OCI-LY7 (cell line): ENCODE data around the gene DOCK1. TPM values are rescaled to one million over a fixed set of nuclear protein-coding genes. Genes with fewer than 3 reads are reported as not detected.

Experiments
- BruUV-seq: library from RNA; stranded (reverse); fragments of 400-500 nt; replicated peaks from 2 replicates; lab custom pipeline; 2021; lab: Mats Ljungman, UMichigan
- CTCF ChIA-PET: fragments of 300-600 bp; sonication (Branson Sonifier 250); formaldehyde crosslinking; loops from one replicate; lab custom pipeline; 2022; ENCODE audit warnings: antibody characterized with exemption; ENCODE audit not compliant: unreplicated experiment; lab: Charles Lee
- POLR2A ChIA-PET: fragments of 300-600 bp; sonication (Branson Sonifier 250); formaldehyde crosslinking; loops from one replicate; lab custom pipeline; 2022; ENCODE audit warnings: antibody characterized with exemption; lab: Charles Lee
- DNase-seq: peaks from one replicate; pipeline ENCODE4 v3.0.0-alpha.2; 2015; ENCODE audit warnings: low spot score
- H2AFZ ChIP-seq: fragments of 200-600 bp; sonication (generic), shearing (Covaris generic); 2 replicates; pipeline ENCODE4 v1.6.1; 2014; ENCODE audit warnings: mild to moderate bottlenecking, antibody characterized with exemption, low read length, moderate library complexity
- H3K27ac ChIP-seq: fragments of 200-600 bp; sonication (generic); 2 replicates; pipeline ENCODE4 v1.5.1; 2014; ENCODE audit warnings: mixed run types, low read depth, mild to moderate bottlenecking, moderate library complexity, low read length, inconsistent platforms; ENCODE audit not compliant: poor library complexity, severe bottlenecking
- H3K36me3 ChIP-seq: fragments of 200-600 bp; sonication (generic); 2 replicates; pipeline ENCODE4 v1.6.1; 2014; ENCODE audit warnings: mild to moderate bottlenecking, antibody characterized with exemption, low read length, moderate library complexity, mixed read lengths; ENCODE audit not compliant: insufficient read depth
- H3K4me1 ChIP-seq: fragments of 200-600 bp; sonication (generic); 2 replicates; pipeline ENCODE4 v1.5.1; 2014; ENCODE audit warnings: mild to moderate bottlenecking, low read length; ENCODE audit not compliant: insufficient read depth, poor library complexity, severe bottlenecking
- H3K4me2 ChIP-seq: fragments of 200-600 bp; sonication (generic); 2 replicates; pipeline ENCODE4 v1.6.1; 2014; ENCODE audit warnings: mild to moderate bottlenecking, low read length
- H3K4me3 ChIP-seq: fragments of 200-600 bp; sonication (generic); 2 replicates; pipeline ENCODE4 v1.5.1; 2014; ENCODE audit warnings: mild to moderate bottlenecking, low read depth, low read length; ENCODE audit not compliant: poor library complexity, severe bottlenecking
- H3K79me2 ChIP-seq: fragments of 200-600 bp; sonication (generic); 2 replicates; pipeline ENCODE4 v1.6.1; 2016; ENCODE audit warnings: low read depth, mild to moderate bottlenecking, low read length, moderate library complexity, mixed read lengths; ENCODE audit not compliant: insufficient read depth
- H3K9me2 ChIP-seq: fragments of 200-600 bp; sonication (generic); 2 replicates; pipeline ENCODE4 v1.6.1; 2016; ENCODE audit warnings: mild to moderate bottlenecking, low read length, mixed read lengths; ENCODE audit not compliant: insufficient read depth
- H3K9me3 ChIP-seq: fragments of 200-600 bp; sonication (generic); 2 replicates; pipeline ENCODE4 v1.6.1; 2014; ENCODE audit warnings: mild to moderate bottlenecking, mixed run types, low read length, mixed read lengths
- H4K20me1 ChIP-seq: fragments of 200-600 bp; sonication (generic); 2 replicates; pipeline ENCODE4 v1.6.1; 2014; ENCODE audit warnings: mild to moderate bottlenecking, antibody characterized with exemption, low read length, moderate library complexity, mixed read lengths; ENCODE audit not compliant: insufficient read depth
- CTCF ChIP-seq: fragments of 200-600 bp; sonication (generic); conservative IDR thresholded peaks from 2 replicates; pipeline ENCODE4 v1.5.1; 2014; ENCODE audit warnings: mild to moderate bottlenecking, antibody characterized with exemption, low read length, moderate library complexity, mixed read lengths
- EZH2phosphoT487 ChIP-seq: fragments of 200-600 bp; sonication (generic); IDR thresholded peaks from 2 replicates; pipeline ENCODE4 v1.6.1; 2018; ENCODE audit warnings: low read depth, borderline replicate concordance, mild to moderate bottlenecking, mixed run types, antibody characterized with exemption, low read length, moderate library complexity, mixed read lengths
- intact Hi-C: fragments of 100-400 bp; cut with micrococcal nuclease; formaldehyde crosslinking; loops from one replicate; pipeline ENCODE4 v1.10.0; 2022; ENCODE audit not compliant: unreplicated experiment
- total RNA-seq, 2 experiments: library from RNA; depleted of rRNA in 1 of 2; stranded (reverse); fragments of >200 nt in 1 of 2; shearing (Covaris generic) in 1 of 2; gene quantifications; 2 replicates each; pipeline ENCODE4 v1.2.3, GENCODE V29; 2014 to 2022

Gene DOCK1
- total RNA-seq, 2 experiments from 2014 or later, result not detected

DNA sequence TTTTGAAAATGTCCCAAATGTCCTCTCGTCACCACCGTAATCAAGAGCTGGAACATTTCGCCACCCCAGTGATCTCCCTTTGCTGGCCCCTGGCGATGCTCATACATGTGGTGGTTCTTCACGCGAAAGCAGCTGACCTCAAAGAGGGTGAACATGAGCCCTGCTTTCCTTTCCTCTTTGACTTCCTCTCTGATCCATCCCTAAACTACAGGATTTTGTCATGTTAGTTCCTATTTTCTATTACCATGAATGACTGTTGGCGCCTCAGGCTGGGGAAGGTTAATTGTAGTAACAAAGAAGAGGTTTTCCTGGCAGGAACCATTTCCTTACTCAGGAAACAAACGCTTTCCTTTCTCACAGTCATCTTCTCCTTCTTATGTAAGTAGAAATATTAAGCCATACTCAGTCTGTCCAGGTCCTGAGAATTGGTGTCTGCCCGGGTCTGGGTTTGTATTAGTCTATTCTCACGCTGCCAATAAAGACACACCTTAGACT is 176.7 kb downstream of the DOCK1 start:
- Histone ChIP-seq H3K79me2 (no peaks in the 10 kb centered on the region), H3K4me3 (no peak overlapping the region), H3K9me3 (no peaks in the 10 kb centered on the region), H3K9me2 (no peaks in the 10 kb centered on the region), H3K27ac (no peak overlapping the region), H3K4me1 (no peaks in the 10 kb centered on the region), H3K4me2 (no peak overlapping the region), H2AFZ (no peak overlapping the region), H4K20me1 (no peaks in the 10 kb centered on the region), H3K36me3 (no peaks in the 10 kb centered on the region)
- DNase-seq, result no peak
- POLR2A ChIA-PET, result no interaction called here
- TF ChIP-seq EZH2phosphoT487 (no peak), CTCF (no peak)
- no TSS peak for BruUV-seq
- CTCF ChIA-PET, result no interaction called here
- intact Hi-C loops, result no loop called here

DNA sequence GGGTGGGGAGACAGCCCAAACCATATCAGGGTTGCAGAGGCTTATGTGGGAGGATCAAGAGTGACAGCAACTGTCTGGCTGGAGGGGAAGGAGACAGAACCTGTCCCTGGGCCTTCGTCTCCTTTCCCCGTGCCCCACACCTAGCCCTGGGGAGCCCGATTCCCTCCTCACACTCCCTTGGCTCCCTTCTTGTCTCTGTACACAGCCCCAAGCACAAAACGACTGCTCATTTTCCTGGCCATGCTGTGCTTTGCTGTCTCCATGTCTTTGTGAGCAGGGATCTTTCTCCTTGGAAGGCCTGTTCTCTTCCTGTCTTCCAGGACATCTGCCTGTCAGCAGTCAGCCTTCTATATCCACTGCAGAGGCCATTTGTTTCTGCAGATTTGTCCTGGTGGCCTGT is 177.4 kb downstream of the DOCK1 start:
- H3K4me1 ChIP-seq, result no peaks in the 10 kb centered on the region
- POLR2A ChIA-PET, result no interaction called here
- no peaks in the 10 kb centered on the region for H3K9me2 ChIP-seq
- BruUV-seq, result no TSS peak
- no peak overlapping the region for H2AFZ ChIP-seq
- H3K4me2 ChIP-seq, result no peak overlapping the region
- intact Hi-C loops, result no loop called here
- TF ChIP-seq CTCF, result no peak
- TF ChIP-seq EZH2phosphoT487, result no peak
- H3K36me3 ChIP-seq, result no peaks in the 10 kb centered on the region
- H3K79me2 ChIP-seq, result no peaks in the 10 kb centered on the region
- H3K9me3 ChIP-seq, result no peaks in the 10 kb centered on the region
- DNase-seq, result no peak
- no peaks in the 10 kb centered on the region for H4K20me1 ChIP-seq
- no peak overlapping the region for H3K27ac ChIP-seq
- CTCF ChIA-PET, result no interaction called here
- no peak overlapping the region for H3K4me3 ChIP-seq

DNA sequence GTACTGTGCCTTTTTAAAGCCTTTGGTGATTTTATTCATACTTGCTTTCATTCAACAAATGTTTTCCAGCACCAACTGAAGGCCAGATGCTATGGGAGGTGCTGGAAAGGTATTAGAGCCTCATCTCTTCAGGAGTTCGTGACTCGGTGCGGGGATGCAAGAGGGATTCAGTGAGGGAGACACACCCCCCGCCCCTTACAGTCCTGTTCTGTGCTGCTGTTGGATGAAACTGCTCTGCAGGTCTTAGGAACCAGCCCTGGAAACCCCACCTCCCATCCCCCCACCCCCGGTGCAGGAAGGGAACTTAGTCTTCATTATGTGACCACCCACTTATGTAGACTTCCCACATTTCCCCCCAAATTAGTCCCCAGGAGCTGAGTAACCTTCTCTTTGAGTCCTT is 180.7 kb downstream of the DOCK1 start:
- no peaks in the 10 kb centered on the region for H3K4me1 ChIP-seq
- POLR2A ChIA-PET, result no interaction called here
- no peaks in the 10 kb centered on the region for H4K20me1 ChIP-seq
- DNase-seq, result no peak
- TF ChIP-seq EZH2phosphoT487, result no peak
- H3K9me3 ChIP-seq, result no peaks in the 10 kb centered on the region
- H3K79me2 ChIP-seq, result no peaks in the 10 kb centered on the region
- H3K4me2 ChIP-seq, result no peak overlapping the region
- H3K27ac ChIP-seq, result no peak overlapping the region
- H3K36me3 ChIP-seq, result no peaks in the 10 kb centered on the region
- H2AFZ ChIP-seq, result no peak overlapping the region
- H3K9me2 ChIP-seq, result no peaks in the 10 kb centered on the region
- no peak overlapping the region for H3K4me3 ChIP-seq
- intact Hi-C loops, result no loop called here
- CTCF ChIA-PET, result no interaction called here
- no TSS peak for BruUV-seq
